ENCODE data around the gene ENGASE.

DNA sequence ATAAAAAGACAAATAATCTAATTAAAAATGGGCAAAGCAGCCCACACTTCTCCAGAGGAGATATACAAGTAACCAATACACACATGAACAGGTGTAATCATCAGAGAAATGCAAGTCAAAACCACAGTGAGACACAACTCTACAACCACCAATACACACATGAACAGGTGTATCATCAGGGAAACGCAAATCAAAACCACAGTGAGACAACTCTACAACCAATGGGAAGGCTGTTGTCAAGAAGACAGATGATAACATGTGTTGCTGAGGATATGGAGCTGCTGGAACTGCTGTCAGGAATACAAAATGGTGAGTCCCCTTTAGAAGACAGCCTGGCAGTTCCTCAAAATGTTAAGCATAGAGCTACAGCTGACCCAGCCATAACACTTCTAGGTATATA, 22.5 kb upstream of the ENGASE start:
- TF ChIP-seq EZH2 (IDR thresholded peaks at IDR 0.05; ENCODE audit: low read length, missing control alignments), result no peak
- TF ChIP-seq, protein P1, sequence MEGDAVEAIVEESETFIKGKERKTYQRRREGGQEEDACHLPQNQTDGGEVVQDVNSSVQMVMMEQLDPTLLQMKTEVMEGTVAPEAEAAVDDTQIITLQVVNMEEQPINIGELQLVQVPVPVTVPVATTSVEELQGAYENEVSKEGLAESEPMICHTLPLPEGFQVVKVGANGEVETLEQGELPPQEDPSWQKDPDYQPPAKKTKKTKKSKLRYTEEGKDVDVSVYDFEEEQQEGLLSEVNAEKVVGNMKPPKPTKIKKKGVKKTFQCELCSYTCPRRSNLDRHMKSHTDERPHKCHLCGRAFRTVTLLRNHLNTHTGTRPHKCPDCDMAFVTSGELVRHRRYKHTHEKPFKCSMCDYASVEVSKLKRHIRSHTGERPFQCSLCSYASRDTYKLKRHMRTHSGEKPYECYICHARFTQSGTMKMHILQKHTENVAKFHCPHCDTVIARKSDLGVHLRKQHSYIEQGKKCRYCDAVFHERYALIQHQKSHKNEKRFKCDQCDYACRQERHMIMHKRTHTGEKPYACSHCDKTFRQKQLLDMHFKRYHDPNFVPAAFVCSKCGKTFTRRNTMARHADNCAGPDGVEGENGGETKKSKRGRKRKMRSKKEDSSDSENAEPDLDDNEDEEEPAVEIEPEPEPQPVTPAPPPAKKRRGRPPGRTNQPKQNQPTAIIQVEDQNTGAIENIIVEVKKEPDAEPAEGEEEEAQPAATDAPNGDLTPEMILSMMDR (conservative IDR thresholded peaks at IDR 0.05 in 1 of 2, IDR thresholded peaks at IDR 0.05 in 1 of 2; ENCODE audit: low read depth in 1 of 2, low read length in 2 of 2), result no peak
